HEK293 (cell line): ENCODE data around the gene MPZL2.

Experiments used
- CTCF ChIA-PET: fragments of 350-600 bp; formaldehyde crosslinking; extraction: SDS; loops from one replicate; lab custom pipeline; 2021; ENCODE audit warnings: antibody characterized with exemption; lab: Yijun Ruan, JAX
- POLR2A ChIA-PET: fragments of 300-600 bp; formaldehyde crosslinking; extraction: SDS; loops from one replicate; lab custom pipeline; 2020; ENCODE audit warnings: antibody characterized with exemption, inconsistent platforms; lab: Yijun Ruan, JAX
- H3K27ac ChIP-seq: fragments of 200-500 bp; sonication (Bioruptor generic); 2 replicates; pipeline ENCODE4 v1.5.1; 2014; ENCODE audit warnings: low read depth, low read length, control low read depth, inconsistent platforms; ENCODE audit errors: extremely low read depth
- H3K36me3 ChIP-seq, 2 experiments: fragments of 200-500 bp in 1 of 2; sonication (Bioruptor generic) in 1 of 2; 1 replicate in 1 of 2; 2 replicates in 1 of 2; pipeline ENCODE4 v1.5.1; 2014 to 2017; ENCODE audit warnings: inconsistent platforms in 2 of 2, low read length in 2 of 2; ENCODE audit not compliant: control insufficient read depth in 2 of 2, insufficient read depth in 1 of 2
- H3K4me1 ChIP-seq: fragments of 200-500 bp; sonication (Bioruptor generic); 2 replicates; pipeline ENCODE4 v1.5.1; 2014; ENCODE audit warnings: mild to moderate bottlenecking, low read length, inconsistent platforms; ENCODE audit not compliant: control insufficient read depth, insufficient read depth
- H3K4me3 ChIP-seq: 2 replicates; pipeline ENCODE4 v1.5.1; 2011; ENCODE audit warnings: low read depth, mild to moderate bottlenecking, control low read depth, low read length, moderate library complexity
- H3K9me3 ChIP-seq: fragments of 200-500 bp; sonication (Bioruptor generic); 2 replicates; pipeline ENCODE4 v1.5.1; 2014; ENCODE audit warnings: low read depth, low read length, inconsistent platforms; ENCODE audit not compliant: control insufficient read depth, insufficient read depth
- ATF2 ChIP-seq: fragments of 450-650 bp; formaldehyde crosslinking; IDR thresholded peaks from 2 replicates; pipeline ENCODE4 v1.5.1; 2016; ENCODE audit warnings: missing biosample characterization, missing genetic modification characterization, low read depth
- KLF1 ChIP-seq: fragments of 450-650 bp; formaldehyde crosslinking; IDR thresholded peaks from 2 replicates; pipeline ENCODE4 v1.5.1; 2016; ENCODE audit warnings: missing biosample characterization, missing genetic modification characterization
- KLF16 ChIP-seq: fragments of 450-650 bp; formaldehyde crosslinking; IDR thresholded peaks from 2 replicates; pipeline ENCODE4 v1.5.1; 2017; ENCODE audit warnings: missing biosample characterization, missing genetic modification characterization
- MYNN ChIP-seq: fragments of 450-650 bp; formaldehyde crosslinking; IDR thresholded peaks from 2 replicates; pipeline ENCODE4 v1.5.1; 2016; ENCODE audit warnings: missing biosample characterization, missing genetic modification characterization, borderline replicate concordance
- PRDM1 ChIP-seq: fragments of 450-650 bp; formaldehyde crosslinking; IDR thresholded peaks from 2 replicates; pipeline ENCODE4; 2016; ENCODE audit warnings: missing biosample characterization, missing genetic modification characterization
- ZBTB17 ChIP-seq: fragments of 450-650 bp; formaldehyde crosslinking; IDR thresholded peaks from 2 replicates; pipeline ENCODE4 v1.5.1; 2016; ENCODE audit warnings: missing biosample characterization, missing genetic modification characterization
- ZBTB26 ChIP-seq: fragments of 450-650 bp; formaldehyde crosslinking; optimal IDR thresholded peaks from 2 replicates; pipeline ENCODE3; 2016; ENCODE audit warnings: missing biosample characterization, mild to moderate bottlenecking, missing genetic modification characterization
- ZBTB7A ChIP-seq: fragments of 450-650 bp; formaldehyde crosslinking; IDR thresholded peaks from 2 replicates; pipeline ENCODE4 v1.5.1; 2016; ENCODE audit warnings: low read depth, missing biosample characterization, missing genetic modification characterization
- ZFP3 ChIP-seq: fragments of 450-650 bp; formaldehyde crosslinking; IDR thresholded peaks from 2 replicates; pipeline ENCODE4 v1.5.1; 2016; ENCODE audit warnings: low read depth, missing biosample characterization, missing genetic modification characterization
- ZNF121 ChIP-seq: fragments of 450-650 bp; formaldehyde crosslinking; IDR thresholded peaks from 2 replicates; pipeline ENCODE4 v1.5.1; 2016; ENCODE audit warnings: missing biosample characterization, missing genetic modification characterization
- ZNF132 ChIP-seq: fragments of 450-650 bp; formaldehyde crosslinking; IDR thresholded peaks from 2 replicates; pipeline ENCODE4 v1.5.1; 2017; ENCODE audit warnings: missing biosample characterization, missing genetic modification characterization, borderline replicate concordance
- ZNF223 ChIP-seq: fragments of 450-650 bp; formaldehyde crosslinking; IDR thresholded peaks from 2 replicates; pipeline ENCODE4 v1.5.1; 2016; ENCODE audit warnings: missing biosample characterization, missing genetic modification characterization
- ZNF239 ChIP-seq: fragments of 450-650 bp; formaldehyde crosslinking; IDR thresholded peaks from 2 replicates; pipeline ENCODE4 v1.5.1; 2016; ENCODE audit warnings: missing biosample characterization, missing genetic modification characterization
- ZNF394 ChIP-seq: fragments of 450-650 bp; formaldehyde crosslinking; IDR thresholded peaks from 2 replicates; pipeline ENCODE4 v1.5.1; 2016; ENCODE audit warnings: missing biosample characterization, missing genetic modification characterization, mild to moderate bottlenecking, moderate library complexity, borderline replicate concordance
- ZNF423 ChIP-seq: fragments of 450-650 bp; formaldehyde crosslinking; IDR thresholded peaks from 2 replicates; pipeline ENCODE4 v1.5.1; 2016; ENCODE audit warnings: missing biosample characterization, missing genetic modification characterization
- ZNF571 ChIP-seq: fragments of 450-650 bp; formaldehyde crosslinking; IDR thresholded peaks from 2 replicates; pipeline ENCODE4 v1.5.0; 2017; ENCODE audit warnings: missing biosample characterization, missing genetic modification characterization
- ZNF585B ChIP-seq: fragments of 450-650 bp; formaldehyde crosslinking; IDR thresholded peaks from 2 replicates; pipeline ENCODE4 v1.5.1; 2016; ENCODE audit warnings: missing biosample characterization, missing genetic modification characterization
- ZNF596 ChIP-seq: fragments of 450-650 bp; IDR thresholded peaks from 2 replicates; pipeline ENCODE4 v1.5.0; 2018; ENCODE audit warnings: missing biosample characterization, mild to moderate bottlenecking, missing genetic modification characterization, moderate library complexity
- ZNF610 ChIP-seq: fragments of 450-650 bp; formaldehyde crosslinking; IDR thresholded peaks from 2 replicates; pipeline ENCODE4 v1.5.1; 2016; ENCODE audit warnings: missing biosample characterization, missing genetic modification characterization, borderline replicate concordance
- ZNF621 ChIP-seq: fragments of 450-650 bp; formaldehyde crosslinking; IDR thresholded peaks from 2 replicates; pipeline ENCODE4 v1.5.1; 2017; ENCODE audit warnings: missing biosample characterization, missing genetic modification characterization
- ZNF624 ChIP-seq: fragments of 450-650 bp; formaldehyde crosslinking; IDR thresholded peaks from 2 replicates; pipeline ENCODE4 v1.5.1; 2017; ENCODE audit warnings: missing biosample characterization, missing genetic modification characterization
- ZNF664 ChIP-seq: fragments of 450-650 bp; formaldehyde crosslinking; IDR thresholded peaks from 2 replicates; pipeline ENCODE4 v1.5.1; 2016; ENCODE audit warnings: missing biosample characterization, missing genetic modification characterization
- ZSCAN23 ChIP-seq: fragments of 450-650 bp; formaldehyde crosslinking; IDR thresholded peaks from 2 replicates; pipeline ENCODE4 v1.5.1; 2016; ENCODE audit warnings: missing biosample characterization, missing genetic modification characterization
- ZSCAN30 ChIP-seq: fragments of 450-650 bp; IDR thresholded peaks from 2 replicates; pipeline ENCODE4 v1.5.1; 2018; ENCODE audit warnings: missing biosample characterization, mild to moderate bottlenecking, missing genetic modification characterization, moderate library complexity
- TF ChIP-seq, protein P1 (sequence below): fragments of 450-650 bp; formaldehyde crosslinking; IDR thresholded peaks from 2 replicates; pipeline ENCODE4 v1.5.1; 2017; ENCODE audit warnings: missing biosample characterization, missing genetic modification characterization
- TF ChIP-seq, protein P2 (sequence below): fragments of 450-650 bp; formaldehyde crosslinking; IDR thresholded peaks from 2 replicates; pipeline ENCODE4 v1.5.1; 2016; ENCODE audit warnings: missing biosample characterization, missing genetic modification characterization
- TF ChIP-seq, protein P3 (sequence below): fragments of 450-650 bp; IDR thresholded peaks from 2 replicates; pipeline ENCODE4 v1.5.1; 2018; ENCODE audit warnings: missing biosample characterization, mild to moderate bottlenecking, missing genetic modification characterization

MPZL2 gene

GRCh38 chr11:118263695-118264568, at the start of gene MPZL2 (continued):
- peak; percentile 42 for TF ChIP-seq ZBTB26
- TF ChIP-seq ATF2 (tag by site-specific recombination): no peak
- TF ChIP-seq ZNF621: no peak
- TF ChIP-seq, protein P1, sequence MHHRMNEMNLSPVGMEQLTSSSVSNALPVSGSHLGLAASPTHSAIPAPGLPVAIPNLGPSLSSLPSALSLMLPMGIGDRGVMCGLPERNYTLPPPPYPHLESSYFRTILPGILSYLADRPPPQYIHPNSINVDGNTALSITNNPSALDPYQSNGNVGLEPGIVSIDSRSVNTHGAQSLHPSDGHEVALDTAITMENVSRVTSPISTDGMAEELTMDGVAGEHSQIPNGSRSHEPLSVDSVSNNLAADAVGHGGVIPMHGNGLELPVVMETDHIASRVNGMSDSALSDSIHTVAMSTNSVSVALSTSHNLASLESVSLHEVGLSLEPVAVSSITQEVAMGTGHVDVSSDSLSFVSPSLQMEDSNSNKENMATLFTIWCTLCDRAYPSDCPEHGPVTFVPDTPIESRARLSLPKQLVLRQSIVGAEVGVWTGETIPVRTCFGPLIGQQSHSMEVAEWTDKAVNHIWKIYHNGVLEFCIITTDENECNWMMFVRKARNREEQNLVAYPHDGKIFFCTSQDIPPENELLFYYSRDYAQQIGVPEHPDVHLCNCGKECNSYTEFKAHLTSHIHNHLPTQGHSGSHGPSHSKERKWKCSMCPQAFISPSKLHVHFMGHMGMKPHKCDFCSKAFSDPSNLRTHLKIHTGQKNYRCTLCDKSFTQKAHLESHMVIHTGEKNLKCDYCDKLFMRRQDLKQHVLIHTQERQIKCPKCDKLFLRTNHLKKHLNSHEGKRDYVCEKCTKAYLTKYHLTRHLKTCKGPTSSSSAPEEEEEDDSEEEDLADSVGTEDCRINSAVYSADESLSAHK: no peak
- TF ChIP-seq ZFP3: no peak
- TF ChIP-seq ZNF624 (tag by site-specific recombination): no peak
- TF ChIP-seq ZBTB7A: no peak
- no peak for TF ChIP-seq ZSCAN30 (tag by site-specific recombination)
- TF ChIP-seq ZNF585B: no peak
- TF ChIP-seq ZBTB17 (tag by site-specific recombination): peak; percentile 62

DNA sequence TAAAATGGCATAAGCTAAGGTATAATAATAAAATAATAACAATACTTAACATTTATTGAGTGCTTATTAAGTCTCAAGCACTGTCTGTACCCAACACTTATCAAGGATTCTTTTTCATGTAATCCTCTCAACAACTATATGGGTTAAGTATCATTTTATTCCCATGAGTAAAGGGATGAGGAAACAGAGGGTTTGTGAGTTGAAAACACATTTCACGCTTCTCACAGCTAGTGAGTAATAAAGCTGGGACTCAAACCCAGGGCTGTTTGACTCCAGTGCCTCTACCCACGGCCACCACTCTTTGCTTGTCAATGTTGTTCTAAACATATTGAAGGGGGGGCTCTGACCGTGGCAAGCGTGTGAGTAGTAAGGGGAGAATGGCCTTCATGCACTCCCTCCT, 49.1 kb upstream of the MPZL2 start:
- no peak overlapping the region for H3K4me3 ChIP-seq
- no peak overlapping the region for H3K27ac ChIP-seq
- no peaks in the 10 kb centered on the region for H3K9me3 ChIP-seq
- POLR2A ChIA-PET: no interaction called here
- peaks cover 7% of the 10 kb centered on the region for H3K4me1 ChIP-seq
- H3K36me3 ChIP-seq: no peaks in the 10 kb centered on the region
- CTCF ChIA-PET: no interaction called here
- TF ChIP-seq ZNF121 (no peak), ZNF610 (tag by site-specific recombination) (no peak), KLF16 (tag by site-specific recombination) (no peak), PRDM1 (tag by site-specific recombination) (no peak), ZNF239 (tag by site-specific recombination) (no peak), MYNN (tag by site-specific recombination) (no peak), KLF1 (tag by site-specific recombination) (no peak), ZNF664 (no peak), ZNF596 (no peak), ZNF223 (tag by site-specific recombination) (no peak), ZNF394 (no peak), ZNF132 (tag by site-specific recombination) (no peak), ZSCAN23 (tag by site-specific recombination) (no peak), ZNF571 (tag by site-specific recombination) (no peak), ZNF423 (no peak)
- TF ChIP-seq, protein P2, sequence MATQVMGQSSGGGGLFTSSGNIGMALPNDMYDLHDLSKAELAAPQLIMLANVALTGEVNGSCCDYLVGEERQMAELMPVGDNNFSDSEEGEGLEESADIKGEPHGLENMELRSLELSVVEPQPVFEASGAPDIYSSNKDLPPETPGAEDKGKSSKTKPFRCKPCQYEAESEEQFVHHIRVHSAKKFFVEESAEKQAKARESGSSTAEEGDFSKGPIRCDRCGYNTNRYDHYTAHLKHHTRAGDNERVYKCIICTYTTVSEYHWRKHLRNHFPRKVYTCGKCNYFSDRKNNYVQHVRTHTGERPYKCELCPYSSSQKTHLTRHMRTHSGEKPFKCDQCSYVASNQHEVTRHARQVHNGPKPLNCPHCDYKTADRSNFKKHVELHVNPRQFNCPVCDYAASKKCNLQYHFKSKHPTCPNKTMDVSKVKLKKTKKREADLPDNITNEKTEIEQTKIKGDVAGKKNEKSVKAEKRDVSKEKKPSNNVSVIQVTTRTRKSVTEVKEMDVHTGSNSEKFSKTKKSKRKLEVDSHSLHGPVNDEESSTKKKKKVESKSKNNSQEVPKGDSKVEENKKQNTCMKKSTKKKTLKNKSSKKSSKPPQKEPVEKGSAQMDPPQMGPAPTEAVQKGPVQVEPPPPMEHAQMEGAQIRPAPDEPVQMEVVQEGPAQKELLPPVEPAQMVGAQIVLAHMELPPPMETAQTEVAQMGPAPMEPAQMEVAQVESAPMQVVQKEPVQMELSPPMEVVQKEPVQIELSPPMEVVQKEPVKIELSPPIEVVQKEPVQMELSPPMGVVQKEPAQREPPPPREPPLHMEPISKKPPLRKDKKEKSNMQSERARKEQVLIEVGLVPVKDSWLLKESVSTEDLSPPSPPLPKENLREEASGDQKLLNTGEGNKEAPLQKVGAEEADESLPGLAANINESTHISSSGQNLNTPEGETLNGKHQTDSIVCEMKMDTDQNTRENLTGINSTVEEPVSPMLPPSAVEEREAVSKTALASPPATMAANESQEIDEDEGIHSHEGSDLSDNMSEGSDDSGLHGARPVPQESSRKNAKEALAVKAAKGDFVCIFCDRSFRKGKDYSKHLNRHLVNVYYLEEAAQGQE (tag by site-specific recombination): no peak
- TF ChIP-seq, protein P3, sequence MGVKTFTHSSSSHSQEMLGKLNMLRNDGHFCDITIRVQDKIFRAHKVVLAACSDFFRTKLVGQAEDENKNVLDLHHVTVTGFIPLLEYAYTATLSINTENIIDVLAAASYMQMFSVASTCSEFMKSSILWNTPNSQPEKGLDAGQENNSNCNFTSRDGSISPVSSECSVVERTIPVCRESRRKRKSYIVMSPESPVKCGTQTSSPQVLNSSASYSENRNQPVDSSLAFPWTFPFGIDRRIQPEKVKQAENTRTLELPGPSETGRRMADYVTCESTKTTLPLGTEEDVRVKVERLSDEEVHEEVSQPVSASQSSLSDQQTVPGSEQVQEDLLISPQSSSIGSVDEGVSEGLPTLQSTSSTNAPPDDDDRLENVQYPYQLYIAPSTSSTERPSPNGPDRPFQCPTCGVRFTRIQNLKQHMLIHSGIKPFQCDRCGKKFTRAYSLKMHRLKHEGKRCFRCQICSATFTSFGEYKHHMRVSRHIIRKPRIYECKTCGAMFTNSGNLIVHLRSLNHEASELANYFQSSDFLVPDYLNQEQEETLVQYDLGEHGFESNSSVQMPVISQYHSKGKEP: no peak
